HG02763 (cell line): ENCODE data around the gene CDC27.
"Not testable (repeated sequence)": the region's sequence is repeated elsewhere in the genome, so short reads cannot be mapped to it uniquely, and the experiment has no call there.

Source experiments
- ATAC-seq: cut with Tn5 transposase; IDR thresholded peaks from one replicate; pipeline ENCODE4 v1.9.1; 2021; ENCODE audit warnings: mild to moderate bottlenecking, moderate library complexity; ENCODE audit not compliant: unreplicated experiment

The CDC27 gene, protein sequence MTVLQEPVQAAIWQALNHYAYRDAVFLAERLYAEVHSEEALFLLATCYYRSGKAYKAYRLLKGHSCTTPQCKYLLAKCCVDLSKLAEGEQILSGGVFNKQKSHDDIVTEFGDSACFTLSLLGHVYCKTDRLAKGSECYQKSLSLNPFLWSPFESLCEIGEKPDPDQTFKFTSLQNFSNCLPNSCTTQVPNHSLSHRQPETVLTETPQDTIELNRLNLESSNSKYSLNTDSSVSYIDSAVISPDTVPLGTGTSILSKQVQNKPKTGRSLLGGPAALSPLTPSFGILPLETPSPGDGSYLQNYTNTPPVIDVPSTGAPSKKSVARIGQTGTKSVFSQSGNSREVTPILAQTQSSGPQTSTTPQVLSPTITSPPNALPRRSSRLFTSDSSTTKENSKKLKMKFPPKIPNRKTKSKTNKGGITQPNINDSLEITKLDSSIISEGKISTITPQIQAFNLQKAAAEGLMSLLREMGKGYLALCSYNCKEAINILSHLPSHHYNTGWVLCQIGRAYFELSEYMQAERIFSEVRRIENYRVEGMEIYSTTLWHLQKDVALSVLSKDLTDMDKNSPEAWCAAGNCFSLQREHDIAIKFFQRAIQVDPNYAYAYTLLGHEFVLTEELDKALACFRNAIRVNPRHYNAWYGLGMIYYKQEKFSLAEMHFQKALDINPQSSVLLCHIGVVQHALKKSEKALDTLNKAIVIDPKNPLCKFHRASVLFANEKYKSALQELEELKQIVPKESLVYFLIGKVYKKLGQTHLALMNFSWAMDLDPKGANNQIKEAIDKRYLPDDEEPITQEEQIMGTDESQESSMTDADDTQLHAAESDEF

DNA sequence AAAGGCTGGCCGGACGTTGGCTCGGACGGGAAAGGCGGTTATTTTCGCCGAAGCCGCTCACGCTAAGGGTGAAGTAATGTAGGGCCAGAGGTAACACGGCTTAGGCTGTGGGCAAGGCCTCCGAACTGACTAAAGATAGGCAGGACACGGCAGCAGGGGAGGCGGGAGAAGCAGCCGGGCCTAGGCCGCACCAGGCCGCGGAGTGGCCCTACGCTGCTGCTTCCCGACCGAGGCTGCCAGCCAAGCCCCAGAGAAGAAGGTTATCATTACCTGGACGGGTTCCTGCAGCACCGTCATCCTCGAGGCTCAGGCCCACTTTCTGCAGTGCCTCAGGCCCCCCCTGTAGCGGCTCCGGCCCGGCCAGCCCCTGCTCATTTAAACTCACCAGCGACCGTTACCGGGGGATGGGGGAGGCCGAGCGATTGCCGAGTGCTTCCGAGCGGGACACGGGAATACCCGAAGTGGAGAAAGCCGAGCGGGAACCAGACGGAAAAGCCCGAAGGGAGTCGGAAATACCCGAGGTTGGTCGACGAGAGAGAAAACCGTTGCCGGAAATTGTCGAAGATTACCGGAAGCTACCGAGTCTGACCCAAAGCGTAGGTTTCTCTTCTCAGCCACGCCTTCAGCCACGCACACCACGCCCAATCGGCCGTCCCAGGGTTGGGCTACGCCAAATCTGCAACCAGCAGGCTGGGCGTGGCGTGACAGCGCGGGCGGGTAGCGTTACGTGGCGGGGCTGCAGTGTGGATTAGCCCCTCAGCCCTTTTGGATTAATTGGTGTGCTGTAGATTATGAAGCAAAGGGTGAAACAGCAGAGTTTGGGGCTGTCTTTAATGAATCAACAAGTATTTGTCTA, at the start of gene CDC27:
Gene CDC27 (minus strand): TSS at position 420 of the 856 bp plus-strand sequence. CDS start 123 bp downstream, at position 297.
- ATAC-seq = peak; percentile 89

DNA sequence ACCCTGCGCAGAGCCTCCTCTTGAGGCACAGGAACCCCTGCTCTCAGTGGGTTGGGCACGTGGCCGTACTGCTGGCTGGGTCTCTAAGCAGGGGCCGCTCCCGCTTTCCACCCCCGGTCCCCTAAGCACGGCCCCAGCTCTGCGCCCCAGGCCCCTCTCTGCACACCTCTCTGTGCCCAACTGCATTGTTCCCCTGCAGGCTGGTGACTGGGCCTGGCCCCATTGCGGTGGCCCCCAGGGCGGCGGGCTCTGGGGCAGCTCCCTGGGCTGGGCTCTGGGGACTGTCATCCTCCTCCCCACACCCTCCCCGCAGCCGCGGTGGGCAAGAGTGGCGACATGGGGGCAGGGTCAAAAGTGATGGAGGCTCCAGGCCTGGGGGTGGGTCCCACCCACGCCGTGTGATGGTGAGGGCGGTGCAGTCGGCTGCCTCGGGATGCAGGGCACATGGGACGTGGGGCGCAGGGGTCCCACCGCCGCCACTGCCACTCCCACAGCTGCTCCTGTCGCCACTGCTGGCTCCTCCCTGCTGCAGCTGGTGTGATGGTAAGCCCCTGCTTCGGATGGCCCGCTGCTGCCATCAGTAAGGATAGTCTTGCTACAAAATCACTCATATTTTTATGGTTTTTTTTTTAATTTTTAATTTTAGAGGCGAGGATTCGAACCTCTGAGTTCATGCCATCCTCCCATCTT, 49.4 kb upstream of the CDC27 start:
- no peak for ATAC-seq

DNA sequence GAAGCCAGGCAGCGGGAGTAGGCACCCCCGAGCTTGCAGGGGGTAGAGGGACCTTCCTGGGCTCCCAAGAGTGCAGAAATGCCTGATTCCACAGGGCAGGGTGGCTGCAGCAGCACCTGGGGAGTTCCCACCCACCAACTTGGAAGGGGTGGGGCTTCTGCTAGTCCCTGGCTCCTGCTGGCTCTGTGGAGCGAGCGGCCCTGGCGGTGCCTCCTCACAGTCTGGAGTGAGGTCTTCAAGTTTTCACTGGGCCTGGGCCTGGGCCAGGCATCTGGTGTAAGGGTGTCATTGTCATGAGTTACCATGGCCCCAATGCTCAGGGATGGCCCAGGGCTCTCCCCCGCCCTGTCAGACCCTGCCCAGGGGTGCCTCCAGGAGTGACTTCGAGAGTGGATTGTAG, 48.7 kb upstream of the CDC27 start:
- ATAC-seq = no peak

DNA sequence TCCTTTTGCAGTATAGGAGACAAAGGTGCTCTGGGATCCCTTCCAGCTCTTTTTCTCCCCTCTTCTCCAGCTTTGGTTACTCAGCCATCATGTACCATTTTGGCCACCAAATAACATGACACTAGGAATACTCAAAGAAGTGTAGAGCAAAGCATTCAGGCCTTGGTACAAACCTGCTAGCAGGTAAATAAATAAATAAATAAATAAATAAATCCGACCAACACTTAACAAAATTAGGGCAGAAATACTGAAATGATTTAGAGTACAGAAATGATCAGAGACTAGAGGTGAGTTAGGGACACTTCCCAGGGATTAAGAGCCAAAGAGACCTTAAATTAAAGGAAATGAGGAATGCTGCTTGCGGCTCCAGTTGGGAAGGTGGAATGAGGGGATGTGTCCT, 46.8 kb upstream of the CDC27 start:
- ATAC-seq = no peak

DNA sequence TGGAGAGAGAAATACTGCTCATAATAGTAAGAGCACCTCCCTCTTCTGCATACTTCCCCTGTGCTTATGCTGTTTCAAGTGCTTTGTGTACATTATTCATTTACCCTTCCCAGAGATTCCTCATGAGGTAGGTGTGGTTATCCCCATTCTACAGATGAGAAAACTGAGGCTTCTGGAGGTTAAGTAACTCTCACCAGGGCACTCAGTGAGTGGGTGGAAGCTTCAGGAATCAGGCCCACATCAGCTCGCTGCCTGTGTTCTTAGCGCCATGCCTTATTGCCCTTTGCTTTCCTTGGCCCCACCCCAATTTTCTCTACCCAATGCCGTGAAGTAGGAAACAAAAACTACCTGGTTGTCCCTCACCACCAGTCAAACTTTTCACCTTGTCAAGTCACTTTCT, 46.4 kb upstream of the CDC27 start:
- no peak for ATAC-seq

DNA sequence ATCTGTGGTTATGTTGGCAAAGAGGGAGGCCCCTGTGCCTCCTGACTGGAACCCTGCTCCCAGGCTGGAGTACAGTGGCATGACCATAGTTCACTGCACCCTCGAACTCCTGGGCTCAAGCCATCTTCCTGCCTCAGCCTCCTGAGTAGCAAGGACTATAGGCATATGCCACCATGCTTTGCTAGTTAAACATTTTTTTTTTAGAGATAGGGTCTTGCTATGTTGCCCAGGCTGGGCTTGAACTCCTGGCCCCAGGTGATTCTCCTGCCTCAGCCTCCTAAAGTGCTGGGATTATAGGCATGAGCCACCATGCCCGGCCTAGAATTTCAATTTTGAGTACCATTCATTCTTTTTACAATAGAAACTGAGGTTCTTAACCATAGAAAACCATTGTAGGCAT, 43.4 kb upstream of the CDC27 start:
- no peak for ATAC-seq

DNA sequence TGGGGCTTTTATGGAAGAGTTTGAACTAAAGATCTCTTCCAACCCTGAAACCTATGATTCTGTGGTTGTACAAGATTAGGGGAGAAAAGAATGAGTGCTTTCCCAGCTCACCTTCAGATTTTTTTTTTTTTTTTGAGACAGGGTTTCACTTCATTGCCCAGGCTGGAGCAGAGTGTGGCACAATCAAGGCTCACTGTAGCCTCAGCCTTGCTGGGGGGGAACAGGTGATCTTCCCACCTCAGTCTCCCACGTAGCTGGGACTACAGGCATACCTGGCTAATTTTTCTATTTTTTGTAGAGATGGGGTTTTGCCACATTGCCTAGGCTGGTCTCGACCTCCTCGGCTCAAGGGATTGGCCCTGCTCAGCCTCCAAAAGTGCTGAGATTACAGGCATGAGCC, 42.8 kb upstream of the CDC27 start:
- no peak for ATAC-seq

DNA sequence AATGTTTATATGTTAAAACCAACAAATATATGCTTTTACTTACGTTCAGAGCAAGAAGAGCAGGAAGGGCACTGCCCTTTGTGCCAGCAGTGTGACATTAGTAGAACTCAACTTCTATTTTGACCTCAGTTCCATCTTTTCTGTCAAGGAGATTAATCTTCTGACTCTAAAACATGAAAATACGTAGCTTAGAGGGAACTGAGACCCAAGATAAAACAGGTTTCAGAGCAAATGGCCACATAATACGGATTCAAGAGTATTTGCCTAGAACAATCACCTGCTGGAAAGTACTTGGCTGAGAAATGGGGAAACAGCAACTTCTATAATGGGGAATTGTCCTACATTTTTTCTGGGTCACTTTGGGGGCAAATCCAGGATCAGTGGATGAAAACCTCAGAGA, 42.2 kb upstream of the CDC27 start:
- no peak for ATAC-seq

DNA sequence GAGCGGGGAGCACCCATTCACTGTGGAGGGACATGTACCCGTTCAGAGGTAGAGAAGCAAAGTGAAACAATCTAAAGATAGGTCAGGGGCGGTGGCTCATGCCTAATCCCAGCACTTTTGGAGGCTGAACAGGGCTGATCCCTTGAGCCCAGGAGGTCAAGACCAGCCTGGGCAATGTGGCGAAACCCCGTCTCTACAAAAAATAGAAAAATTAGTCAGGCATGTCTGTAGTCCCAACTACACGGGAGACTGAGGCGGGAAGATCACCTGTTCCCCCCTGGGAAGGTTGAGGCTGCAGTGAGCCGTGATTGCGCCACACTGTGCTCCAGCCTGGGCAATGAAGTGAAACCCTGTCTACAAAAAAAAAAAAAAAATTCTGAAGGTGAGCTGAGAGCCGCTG, 41.8 kb upstream of the CDC27 start:
- no peak for ATAC-seq

DNA sequence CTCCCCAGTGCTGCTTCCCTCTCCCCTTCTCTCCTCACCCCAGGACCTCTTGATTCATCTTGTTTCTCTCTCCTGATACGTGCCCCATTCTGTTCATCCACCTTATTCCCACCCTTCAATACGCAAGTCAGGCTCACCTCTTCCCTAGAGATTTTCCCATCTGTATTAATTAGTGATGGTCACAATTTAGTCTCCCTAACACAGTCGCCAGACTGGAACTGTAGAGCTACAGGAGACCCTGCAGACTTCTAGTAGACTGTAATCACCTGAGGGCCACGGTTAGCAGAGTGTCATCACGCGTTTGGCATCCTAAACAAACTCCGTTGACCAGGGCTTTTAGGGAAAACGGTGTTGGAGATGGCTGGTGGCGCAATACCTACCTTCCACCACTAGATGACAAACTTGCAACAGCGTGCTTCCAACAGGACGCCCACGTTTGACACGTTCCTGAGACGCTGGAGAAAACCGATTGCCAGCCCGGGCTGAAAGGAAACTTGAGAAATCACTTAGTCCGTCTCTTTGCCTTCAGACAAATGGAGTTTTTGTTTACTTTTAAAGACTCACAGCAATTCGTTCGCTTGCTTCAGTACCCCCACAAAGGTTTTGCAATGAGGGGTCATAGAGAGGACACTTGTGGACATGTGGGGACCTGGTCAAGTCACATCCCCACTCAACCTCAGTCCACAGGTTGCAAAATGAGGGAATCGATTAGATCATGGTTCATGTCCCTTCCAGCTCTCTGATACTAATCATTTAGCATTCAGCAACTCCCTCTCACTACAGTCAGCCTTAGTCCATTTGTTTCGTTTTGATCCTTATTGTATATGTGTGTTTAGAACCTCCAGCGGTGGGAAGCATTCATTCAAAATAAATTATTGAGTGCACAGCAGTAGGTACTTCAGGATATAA, 40.7 kb upstream of the CDC27 start:
- ATAC-seq = peak; percentile 63

DNA sequence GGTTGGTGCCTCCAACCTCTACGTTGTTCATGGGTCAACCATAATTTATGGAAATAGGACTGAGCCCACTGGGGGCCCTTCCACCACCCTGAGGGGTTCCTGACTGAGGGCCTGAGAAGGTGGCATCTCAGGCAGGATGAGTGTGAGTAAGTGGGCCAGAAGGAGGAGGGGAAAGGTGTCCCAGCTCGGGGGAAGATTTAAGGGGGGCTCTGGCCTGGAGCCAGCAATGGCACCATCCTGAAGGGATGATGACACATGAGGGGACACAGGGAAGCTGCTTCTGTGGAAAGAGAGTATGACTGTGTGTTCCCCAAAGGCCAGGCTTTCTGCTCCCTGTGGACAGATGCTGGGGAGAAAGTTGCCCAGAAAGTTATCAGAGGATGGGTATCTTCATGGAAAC, 38.8 kb upstream of the CDC27 start:
- no peak for ATAC-seq

DNA sequence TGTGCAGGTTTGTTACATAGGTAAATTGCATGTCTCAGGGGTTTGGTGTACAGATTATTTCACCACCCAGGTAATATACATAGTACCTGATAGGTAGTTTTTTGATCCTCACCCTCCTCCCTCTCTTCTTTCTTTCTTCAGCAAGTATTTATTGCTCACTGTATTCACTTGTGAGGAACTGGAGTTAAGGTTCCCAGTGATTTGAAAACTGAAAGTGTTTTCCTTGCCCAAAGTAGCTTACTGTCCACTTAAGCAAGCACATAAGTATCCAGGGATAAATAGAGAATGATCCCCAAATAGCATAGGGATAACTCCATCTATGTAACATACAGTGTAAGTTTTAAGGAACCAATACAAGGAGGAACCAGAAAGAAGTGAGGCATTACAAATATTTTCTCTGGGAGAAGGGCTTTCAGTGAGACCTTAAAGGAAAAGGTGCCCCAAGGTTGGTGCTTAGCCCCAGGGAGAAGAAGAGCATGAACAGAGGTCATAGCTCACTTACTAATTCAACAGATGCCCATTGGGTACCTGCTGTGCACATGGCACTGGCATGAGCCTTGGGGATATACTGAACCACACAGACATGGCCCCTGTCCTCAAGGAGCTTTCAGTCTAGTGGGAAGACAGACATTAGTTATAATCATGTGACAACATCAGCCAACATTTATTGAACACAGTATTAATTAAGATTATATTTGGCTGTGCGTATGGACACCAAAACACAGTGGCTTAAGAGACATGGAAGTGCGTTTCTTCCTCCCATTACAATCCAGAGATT, 37.0 kb upstream of the CDC27 start:
- no peak for ATAC-seq

DNA sequence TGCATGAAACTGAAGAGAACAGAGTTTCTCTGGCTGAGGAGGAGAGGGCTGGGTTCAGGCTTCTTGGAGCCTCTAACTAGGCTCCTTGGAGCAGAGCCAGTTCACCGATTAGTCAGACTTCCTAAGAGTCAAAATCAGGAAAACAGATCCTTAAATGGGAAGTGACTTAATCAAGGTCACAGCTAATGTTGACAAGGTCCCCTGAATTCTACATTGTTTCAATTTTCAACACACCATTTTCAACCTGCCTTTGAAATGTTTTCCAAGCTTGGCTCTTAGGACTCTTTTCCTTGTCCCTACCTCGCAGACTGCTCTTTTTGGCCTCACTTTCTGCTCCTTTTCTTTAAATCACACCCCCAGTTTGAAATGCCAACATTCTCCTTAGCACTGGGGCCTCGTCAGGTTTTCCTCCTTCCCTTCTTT, 36.4 kb upstream of the CDC27 start:
- no peak for ATAC-seq

DNA sequence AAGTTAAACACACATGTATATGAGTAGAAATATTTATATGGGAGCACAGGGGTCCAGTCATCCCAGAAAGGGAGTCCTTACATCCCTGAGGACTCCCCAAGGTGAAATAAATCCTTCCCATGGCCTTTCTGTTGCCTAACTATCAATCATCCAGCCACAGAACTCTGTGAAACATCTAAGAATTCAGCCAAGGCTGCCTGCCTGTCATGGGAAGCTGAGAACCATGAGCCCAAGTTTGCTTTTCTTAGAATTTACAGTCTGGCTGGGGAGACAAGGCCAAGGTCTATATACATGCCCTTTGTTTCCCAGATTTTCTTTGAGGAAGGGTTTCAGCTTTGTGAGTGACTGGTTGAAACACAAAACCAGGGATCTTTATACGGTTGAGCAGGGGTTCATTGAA, 35.9 kb upstream of the CDC27 start:
- no peak for ATAC-seq

DNA sequence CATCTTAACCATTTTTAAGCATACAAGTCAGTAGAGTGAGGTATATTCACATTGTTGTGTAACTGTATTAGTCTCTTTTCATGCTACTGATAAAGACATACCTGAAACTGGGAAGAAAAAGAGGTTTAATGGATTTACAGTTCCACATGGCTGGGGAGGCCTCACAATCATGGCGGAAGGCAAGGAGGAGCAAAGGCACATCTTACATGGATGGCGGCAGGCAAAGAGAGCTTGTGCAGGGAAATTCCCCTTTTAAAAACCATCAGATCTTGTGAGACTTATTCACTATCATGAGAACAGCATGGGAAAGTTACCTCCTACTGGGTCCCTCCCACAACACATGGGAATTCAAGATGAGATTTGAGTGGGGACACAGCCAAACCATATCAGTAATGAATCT, 35.0 kb upstream of the CDC27 start:
- not testable (repeated sequence) for ATAC-seq

DNA sequence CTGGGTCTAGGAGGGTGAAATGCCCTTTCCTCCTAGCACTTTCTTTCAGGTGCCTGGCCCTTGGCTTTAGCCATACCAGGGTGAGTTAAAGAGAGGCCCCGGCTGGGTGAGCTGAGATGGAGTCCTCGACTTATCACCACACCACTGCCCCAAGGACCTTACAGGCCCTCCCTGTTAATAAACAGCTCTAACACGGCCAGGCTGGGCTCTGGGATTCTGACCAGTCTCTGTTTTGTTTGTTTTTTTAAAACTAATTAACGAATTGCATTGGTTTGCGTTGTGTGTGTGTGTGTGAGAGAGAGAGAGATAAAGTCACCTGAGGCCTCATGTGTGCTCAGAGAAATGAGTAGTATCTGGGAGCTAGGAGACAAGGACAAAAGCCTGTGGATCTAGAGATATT, 34.4 kb upstream of the CDC27 start:
- no peak for ATAC-seq

DNA sequence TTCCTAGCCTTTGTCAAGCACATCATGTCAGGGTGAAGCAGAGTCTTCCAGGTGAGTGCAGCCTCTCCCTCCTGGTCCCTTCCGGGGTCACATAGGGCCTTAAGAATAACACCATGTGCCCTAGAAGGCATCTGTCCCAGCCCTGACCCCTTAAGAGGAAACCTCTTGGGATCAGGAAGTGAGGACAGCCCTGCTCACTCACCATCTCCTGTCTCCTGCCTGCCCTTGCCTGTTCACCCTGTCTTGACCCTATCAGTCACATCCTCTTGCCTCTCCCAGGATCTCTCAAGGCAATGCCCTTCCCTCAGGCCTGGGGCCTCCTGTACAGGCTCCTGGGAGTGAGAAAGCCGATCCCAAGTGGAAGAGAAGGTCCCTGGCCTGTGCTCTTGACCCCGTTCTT, 33.9 kb upstream of the CDC27 start:
- no peak for ATAC-seq

DNA sequence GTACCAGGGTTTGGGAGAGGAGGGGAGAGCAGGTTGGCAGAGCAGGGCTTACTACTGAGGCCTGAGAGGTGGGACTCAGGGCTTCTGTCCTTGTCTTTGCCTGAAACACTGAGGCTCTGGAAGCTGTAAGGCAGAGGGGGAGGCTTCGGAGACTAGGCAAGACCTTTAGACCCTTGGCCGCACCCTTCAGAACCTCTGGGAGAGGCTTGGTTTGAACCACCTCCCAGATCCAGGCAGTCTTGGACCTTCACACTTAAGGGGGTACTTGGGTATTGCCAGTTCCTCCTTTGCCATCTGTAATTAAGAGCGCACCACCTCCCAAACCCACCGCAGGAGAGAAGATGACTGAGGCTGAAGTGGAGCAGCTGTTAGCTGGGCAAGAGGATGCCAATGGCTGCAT, 33.0 kb upstream of the CDC27 start:
- no peak for ATAC-seq

DNA sequence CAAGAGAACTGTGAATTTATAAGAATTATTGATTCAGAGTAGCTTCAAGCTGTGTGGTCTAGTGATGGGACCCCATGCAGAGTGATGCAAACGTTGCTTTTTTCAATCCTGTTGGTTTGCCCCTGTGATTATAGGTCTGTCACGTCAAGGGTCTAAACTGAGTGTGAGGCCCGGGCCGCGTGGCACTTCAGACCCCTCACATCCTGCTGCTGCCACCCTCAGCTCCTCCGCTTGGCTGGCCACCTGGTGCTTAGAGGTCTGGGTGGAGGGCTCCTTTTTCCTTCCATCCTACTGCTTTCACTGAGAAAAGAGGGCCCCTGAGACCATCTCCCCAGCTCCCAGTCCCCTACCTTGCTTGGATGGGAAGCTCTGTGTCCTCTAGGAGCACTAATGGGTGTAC, 32.1 kb upstream of the CDC27 start:
- ATAC-seq = no peak
